Left renal cortex interstitium (tissue), 4 donors: ENCODE measurements around the gene SNTG2. TPM values are rescaled to one million over a fixed set of nuclear protein-coding genes. Genes with fewer than 3 reads are reported as not detected.

Source experiments
- DNase-seq, 4 donors: peaks; one replicate each; pipeline ENCODE4 v3.0.0-alpha.2; 2013; ENCODE audit warnings: low read depth in 4 of 4, low spot score in 2 of 4, missing footprints in 1 of 4
- polyA plus RNA-seq, 4 donors: library from polyadenylated mRNA; unstranded; fragments of 120-200 nt; gene quantifications; one replicate each; pipeline ENCODE4 v1.2.1, GENCODE V29; 2013; ENCODE audit not compliant: insufficient read length in 4 of 4

The SNTG2 gene
- polyA plus RNA-seq, 4 donors: 1.8 to 2.9 (median 2.4) TPM

DNA sequence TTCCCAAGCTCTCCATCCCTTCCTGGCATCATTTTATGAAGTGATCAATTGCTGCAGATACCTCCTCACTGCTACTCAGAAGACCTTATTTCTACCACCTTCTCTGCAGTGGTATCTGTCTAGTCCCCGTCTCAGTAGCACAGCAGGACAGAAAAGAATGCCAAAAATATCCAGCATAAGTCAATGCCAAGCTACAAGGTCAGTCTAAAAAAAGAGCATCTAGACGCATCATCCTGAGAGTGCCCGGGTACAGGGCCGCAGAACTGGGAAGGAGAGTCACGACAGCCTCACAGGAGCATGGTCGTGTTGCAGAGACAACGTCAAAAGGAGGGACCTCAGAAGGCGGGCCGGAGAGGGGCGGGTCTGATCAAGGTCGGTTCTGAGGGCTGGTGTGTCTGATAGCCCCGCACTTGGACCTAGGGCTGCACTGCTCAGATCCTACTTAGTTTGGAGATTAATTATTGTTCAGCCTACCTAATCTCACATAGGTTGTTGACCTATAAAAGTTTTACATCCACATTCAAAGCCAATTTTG, 24.3 kb upstream of the SNTG2 start:
- no peak for DNase-seq

GRCh38 chr2:926896-927295, 23.8 kb upstream of the SNTG2 start:
- DNase-seq: no peak

DNA sequence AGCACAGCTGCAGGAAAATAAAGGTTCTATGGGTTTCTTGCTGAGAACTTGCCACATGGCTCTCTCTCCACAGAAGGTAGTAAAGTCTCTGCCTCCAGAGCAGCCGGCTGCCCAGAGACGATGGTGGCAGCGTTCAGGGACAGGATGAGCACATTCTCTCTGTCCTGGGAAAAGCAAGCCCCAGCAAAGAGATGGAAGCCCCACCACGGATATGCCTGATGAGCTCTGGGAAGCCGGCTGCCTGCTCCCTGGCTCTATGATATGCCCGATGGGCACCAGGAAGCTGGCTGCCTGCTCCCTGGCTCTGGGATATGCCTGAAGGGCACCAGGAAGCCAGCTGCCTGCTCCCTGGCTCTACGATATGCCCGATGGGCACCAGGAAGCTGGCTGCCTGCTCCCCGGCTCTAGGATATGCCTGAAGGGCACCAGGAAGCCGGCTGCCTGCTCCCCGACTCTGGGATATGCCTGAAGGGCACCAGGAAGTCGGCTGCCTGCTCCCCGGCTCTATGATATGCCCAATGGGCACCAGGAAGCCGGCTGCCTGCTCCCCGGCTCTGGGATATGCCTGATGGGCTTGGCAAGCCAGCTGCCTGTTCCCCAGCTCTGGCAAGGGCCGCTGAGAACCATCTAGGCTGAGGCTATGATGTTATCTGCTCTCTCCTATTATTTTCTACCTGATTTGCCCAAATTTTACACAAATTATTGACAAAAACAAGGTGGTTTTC, 21.5 kb upstream of the SNTG2 start:
- no peak for DNase-seq

DNA sequence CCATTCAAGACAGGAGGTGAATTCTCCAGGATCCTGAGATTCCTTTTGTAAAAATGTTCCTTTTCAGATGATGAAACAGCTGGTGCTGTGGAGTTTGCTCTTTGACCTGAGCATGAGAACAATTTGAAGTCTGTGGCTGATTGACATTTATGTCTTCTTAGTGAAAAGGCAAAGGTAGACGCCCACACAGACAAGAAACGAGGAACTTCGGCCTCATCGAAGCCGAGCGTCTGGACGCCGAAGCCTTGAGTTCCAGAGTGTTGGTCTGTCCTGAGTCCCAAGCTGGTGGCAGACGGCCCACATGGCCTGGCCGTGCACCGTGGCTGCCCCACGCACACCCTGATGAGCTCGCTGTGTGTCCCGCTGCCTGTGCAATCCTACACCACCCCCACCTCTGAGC, 20.7 kb upstream of the SNTG2 start:
- DNase-seq: no peak

DNA sequence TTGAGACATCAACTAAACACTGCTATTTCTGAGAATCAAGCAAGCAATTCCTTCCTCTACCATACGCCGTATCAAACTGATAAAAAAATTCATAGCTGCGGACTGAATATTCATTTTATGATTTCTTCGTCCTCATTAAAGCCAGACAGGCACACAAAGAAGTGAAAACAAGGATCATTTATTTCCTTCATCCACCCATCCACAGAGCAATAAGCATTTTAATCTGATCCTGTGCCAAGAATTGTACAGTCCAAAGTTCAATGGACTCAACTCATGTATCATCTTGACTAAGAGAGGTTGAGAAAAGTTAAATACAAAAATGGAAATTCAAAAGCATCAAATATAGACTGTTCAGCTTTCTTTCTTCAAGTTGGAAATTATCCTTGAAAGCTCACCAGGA, 19.7 kb upstream of the SNTG2 start:
- no peak for DNase-seq

- DNase-seq: no peak
Observed at GRCh38 chr2:932320-933115, 18.1 kb upstream of the SNTG2 start.

DNA sequence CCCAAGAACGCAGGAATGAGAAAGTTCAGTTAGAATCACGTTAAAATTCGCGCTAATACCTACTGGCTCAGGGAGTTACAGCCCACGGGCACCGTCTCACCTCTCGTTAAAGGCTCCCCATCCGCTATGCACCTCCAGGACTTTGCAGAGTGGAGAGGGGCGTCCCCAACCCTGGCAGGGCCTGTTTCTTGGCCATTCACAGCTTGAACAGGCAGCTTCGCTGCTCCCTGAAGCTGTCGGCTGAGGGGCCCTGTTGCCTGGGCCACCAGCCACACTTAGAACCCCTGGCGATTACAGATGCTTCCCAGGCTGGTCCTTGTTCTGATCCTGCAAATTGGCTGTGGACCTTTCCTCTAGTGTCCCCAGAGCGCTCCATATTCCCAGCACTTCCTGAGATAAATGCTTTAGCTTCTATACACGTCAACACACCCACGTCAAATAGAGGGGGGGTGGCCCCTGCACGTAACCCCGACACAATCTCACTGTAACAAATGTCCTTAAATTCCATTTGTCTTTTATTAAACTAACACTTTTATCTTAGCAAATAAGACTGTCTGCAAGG, 16.8 kb upstream of the SNTG2 start:
- no peak for DNase-seq

DNA sequence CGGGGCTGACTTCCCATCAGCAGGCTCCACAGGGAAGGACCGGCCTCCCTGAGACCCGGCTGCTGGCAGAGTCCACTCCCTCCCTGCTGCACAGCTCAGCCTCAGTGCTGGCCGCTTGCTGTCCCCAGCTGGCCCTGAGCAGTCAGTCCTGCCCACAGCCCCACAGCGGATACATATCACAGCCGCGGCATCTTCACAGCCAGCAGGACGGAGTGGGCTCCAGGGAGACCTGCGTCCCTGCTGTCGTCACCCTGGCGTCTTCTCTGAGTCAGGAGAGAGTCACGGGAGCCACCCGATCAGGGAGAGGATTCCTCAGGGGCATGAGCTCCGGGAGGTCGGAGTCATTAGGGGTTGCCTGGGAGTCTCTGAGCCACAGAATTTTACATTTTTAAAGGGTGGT, 13.1 kb upstream of the SNTG2 start:
- no peak for DNase-seq

DNA sequence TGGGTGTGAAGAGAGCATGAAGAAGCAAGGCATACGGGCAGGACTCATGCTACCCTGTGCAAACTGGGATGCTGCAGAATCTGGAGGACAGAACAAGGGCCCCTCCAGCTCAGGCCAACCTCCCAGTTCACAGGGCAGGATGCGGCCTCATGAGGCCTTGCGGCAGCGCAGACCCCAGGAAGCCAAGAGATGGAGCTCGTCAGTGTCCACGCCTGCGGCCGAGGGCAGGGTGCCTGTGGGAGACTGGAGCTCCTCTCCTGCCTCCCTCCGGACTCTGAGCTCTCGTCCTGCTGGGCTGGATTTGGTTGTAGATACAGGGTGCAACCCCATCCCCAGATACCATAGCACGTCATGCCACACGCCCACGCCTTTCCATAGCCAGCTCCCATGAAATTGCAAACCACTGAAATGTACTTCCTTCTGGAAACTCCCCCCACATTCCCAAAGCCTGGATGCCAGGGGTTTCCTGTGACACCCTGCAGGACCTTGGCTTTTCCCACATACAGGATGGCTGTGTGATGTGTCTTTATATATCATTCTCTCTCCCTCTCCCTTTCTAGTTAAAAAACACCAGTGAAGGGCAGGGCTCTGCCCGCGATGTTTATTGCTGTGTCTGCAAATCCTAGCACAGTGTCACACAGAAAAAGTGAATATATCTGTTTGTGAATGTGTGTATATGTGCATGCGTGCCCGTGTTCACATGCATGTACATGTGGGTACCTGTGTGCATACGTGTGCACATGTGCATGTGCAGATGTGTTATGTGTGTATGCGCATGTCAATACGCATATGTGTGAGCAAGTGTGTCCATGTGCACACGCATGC, 12.3 kb upstream of the SNTG2 start:
- peak in 1 of 4 donors; percentile 37 for DNase-seq

GRCh38 chr2:939936-940601, 10.6 kb upstream of the SNTG2 start:
- no peak for DNase-seq

GRCh38 chr2:941871-942270, 8.8 kb upstream of the SNTG2 start:
- no peak for DNase-seq

DNA sequence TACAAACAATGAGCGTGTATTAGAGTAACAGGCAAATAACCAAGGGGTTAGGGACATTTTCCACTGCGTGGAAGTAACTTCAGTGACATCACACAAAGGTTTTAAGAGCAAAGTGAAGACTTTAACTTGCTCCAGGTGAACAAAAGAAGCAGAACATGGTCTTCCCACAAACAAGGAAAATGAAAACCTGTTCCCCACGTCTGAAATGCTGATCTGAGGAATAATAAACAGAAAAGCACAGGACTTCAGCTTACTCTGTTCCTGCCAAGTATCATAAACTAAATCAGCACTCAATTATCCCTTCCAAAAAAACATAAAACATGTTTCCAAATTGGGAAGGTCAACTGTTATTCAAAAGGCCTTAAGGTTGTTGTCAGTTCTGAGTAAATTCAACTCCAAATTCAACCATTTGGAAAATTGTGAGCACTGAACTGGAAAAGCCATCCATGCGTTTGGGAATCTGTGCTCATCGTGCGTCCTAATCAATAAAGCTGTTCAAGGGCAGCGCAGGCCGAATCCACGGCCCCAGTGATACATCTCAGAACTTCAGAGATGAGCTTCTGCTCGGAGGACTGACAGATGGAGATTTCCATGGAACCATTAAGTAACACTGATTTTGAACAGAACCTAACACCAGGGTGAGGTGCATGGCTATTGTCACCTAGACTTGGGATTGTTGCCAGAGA, 7.7 kb upstream of the SNTG2 start:
- no peak for DNase-seq

- DNase-seq: no peak
Observed at GRCh38 chr2:943461-943797, 7.2 kb upstream of the SNTG2 start.

- DNase-seq: no peak
Observed at GRCh38 chr2:943821-944220, 6.8 kb upstream of the SNTG2 start.

DNA sequence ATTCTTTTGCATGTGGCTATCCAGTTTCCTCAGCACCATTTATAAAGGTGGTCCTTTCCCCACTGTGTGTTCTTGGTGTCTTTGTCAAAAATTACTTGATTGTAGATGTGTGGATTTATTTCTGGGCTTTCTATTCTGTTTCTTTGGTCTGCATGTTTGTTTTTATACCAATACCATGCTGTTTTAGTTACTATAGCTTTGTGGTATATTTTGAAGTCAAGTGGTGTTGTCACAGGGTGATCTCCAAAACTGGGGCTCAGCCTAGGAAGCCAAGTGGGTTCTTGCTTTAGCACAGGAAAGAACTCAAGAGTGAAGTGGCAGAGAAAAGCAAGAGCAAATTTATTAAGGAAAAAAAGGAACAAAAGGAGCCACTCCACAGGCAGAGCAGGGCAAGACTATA, 6.0 kb upstream of the SNTG2 start:
- DNase-seq: no peak

DNA sequence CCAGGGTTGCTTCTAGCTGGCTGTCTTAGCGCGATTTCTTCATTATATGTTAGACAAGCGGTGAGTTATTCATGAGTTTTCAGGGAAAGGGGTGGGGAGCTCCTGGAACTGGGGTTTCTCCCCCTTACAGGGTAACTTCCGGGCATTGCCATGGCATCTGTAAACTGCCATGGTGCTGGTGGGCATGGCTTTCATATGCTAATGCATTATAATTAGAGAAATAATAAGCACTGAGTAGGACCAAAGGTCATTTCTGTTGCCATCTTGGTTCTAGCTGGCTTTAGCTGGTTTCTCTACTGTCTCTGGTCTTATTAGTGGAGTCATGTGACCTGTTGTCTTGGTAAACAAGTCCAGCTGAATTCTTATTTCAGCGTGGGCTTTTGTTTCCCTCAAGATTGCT, 5.5 kb upstream of the SNTG2 start:
- DNase-seq: no peak

DNA sequence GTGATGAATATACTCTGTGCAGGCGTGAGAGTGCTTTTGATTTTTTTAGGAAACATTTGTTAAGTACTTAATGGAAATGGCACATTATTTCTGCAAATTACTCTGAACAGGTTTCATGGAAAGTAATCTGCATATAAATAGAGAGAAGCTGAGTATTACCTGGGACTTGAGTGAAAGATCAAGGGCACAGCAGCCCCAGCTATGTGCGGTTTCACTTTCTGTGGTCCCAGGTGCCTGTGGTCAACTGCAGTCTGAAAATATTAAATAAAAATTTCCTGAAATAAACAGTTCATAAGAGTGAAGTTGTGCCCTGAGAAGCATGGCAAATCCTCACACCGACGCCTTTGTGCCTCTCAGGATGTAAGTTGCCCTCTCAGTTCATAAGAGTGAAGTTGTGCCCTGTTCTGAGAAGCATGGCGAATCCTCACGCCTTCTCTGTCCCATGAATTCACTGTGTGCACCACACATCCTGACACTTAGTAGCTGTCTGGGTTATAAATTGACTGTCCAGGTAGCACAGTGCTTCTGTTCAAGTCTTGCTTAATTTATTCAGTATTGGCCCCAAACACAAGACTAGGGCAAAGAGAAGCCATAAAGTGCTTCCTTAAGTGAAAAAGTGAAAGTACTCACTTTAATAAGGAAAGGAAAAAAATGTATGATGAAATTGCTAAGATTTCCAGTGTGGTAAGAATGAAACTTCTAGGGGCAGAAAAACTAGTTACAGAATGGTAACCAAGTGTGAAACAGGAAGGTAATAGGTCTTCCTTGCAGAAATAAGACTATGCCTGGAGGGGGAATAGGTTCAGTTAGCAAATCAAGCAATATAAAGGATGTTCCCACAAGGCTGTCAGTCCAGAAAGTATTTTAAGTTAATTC, 4.3 kb upstream of the SNTG2 start:
- DNase-seq: no peak

GRCh38 chr2:949384-950079, 1.1 kb upstream of the SNTG2 start:
- DNase-seq: no peak
